ENCODE results near the gene IGFL3. TPM values are rescaled to one million over a fixed set of nuclear protein-coding genes. Genes with fewer than 3 reads are reported as not detected.
A peak's percentile ranks its signal among the peaks of the same experiment; 100 is the strongest.
"Not testable (repeated sequence)": the region's sequence is repeated elsewhere in the genome, so short reads cannot be mapped to it uniquely, and the experiment has no call there.

Gene IGFL3
- not detected in 2 replicates for total RNA-seq (ENCODE audit: low replicate concordance)
- long read RNA-seq: 0 reads

DNA sequence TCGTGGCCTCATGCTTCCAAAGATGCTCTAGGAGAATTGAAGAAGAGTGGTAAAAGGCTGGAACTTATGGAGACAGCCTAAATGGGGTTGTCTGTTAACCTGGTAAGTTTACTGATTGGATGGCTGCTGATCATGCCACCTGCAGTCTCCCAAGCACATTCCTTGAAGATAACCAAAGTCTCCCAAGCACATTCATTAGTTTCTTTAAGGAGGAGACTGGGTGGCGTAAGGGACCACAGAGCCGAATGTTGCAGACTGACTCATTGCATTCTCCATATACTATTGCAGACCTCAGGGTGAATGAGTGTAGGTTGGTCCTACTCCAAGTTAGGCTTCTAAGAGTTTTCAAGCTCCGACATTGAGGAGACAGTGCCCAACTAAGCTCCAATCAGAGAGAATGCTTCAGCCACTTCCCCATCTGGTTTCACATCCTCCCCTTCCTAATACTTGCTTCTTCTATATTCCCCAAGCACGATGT is at the start of gene IGFL3:
IGFL3 (minus strand) TSS at position 51 of the 478 bp plus-strand sequence; CDS start at position 12, 39 bp downstream.
- H3K9me3 Mint-ChIP-seq: no peaks in the 10 kb centered on the region
- no peaks in the 10 kb centered on the region for H3K27me3 Mint-ChIP-seq

DNA sequence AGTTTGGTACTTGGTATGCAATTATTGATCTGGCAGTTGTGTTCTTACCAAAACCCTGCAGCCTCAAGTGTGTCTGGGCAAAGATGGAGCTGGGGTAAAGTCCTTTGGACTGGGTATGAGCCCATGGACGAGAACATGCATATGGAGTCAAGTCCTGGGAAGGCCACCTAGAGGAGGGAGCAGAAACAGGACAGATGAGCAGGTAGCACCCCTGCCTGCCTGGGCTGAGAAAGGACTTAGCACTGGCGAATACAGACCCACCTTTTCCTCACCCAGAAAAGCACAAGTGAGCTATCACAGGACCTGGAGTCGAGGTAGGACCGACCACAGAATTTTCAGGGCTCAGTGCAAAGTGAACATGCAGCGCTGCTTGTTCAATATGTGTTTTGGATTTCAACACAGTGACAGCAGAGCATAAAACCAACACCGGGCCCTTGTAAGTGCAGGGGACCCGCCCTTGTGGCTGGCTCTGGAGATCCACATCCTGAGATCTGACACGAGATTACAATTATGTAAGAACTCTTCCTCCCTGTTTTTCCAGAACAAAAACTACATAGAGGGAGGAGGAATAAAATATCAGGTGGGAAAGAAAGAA is 49.5 kb upstream of the IGFL3 start:
- Mint-ChIP-seq H3K4me1 (ENCODE audit: unreplicated experiment) (peaks cover 6% of the 10 kb centered on the region), H3K4me3 (no peak overlapping the region), H3K27me3 (no peaks in the 10 kb centered on the region), H3K27ac (no peak overlapping the region), H3K9me3 (peaks cover 4% of the 10 kb centered on the region), H3K36me3 (no peaks in the 10 kb centered on the region)
- TF ChIP-seq, protein P1, sequence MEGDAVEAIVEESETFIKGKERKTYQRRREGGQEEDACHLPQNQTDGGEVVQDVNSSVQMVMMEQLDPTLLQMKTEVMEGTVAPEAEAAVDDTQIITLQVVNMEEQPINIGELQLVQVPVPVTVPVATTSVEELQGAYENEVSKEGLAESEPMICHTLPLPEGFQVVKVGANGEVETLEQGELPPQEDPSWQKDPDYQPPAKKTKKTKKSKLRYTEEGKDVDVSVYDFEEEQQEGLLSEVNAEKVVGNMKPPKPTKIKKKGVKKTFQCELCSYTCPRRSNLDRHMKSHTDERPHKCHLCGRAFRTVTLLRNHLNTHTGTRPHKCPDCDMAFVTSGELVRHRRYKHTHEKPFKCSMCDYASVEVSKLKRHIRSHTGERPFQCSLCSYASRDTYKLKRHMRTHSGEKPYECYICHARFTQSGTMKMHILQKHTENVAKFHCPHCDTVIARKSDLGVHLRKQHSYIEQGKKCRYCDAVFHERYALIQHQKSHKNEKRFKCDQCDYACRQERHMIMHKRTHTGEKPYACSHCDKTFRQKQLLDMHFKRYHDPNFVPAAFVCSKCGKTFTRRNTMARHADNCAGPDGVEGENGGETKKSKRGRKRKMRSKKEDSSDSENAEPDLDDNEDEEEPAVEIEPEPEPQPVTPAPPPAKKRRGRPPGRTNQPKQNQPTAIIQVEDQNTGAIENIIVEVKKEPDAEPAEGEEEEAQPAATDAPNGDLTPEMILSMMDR (conservative IDR thresholded peaks at IDR 0.05): no peak
- no peak for DNase-seq (ENCODE audit: extremely low spot score, unreplicated experiment)

More for the DNA sequence above, at the start of gene IGFL3:
- no peaks in the 10 kb centered on the region for H3K4me1 Mint-ChIP-seq (ENCODE audit: unreplicated experiment)
- no peak within 1 kb of the TSS for H3K27ac Mint-ChIP-seq
- DNase-seq (ENCODE audit: extremely low spot score, unreplicated experiment): no peak
- H3K36me3 Mint-ChIP-seq: no peaks in the 10 kb centered on the region
- no peak within 1 kb of the TSS for H3K4me3 Mint-ChIP-seq
- TF ChIP-seq, protein P1 (conservative IDR thresholded peaks at IDR 0.05): no peak

DNA sequence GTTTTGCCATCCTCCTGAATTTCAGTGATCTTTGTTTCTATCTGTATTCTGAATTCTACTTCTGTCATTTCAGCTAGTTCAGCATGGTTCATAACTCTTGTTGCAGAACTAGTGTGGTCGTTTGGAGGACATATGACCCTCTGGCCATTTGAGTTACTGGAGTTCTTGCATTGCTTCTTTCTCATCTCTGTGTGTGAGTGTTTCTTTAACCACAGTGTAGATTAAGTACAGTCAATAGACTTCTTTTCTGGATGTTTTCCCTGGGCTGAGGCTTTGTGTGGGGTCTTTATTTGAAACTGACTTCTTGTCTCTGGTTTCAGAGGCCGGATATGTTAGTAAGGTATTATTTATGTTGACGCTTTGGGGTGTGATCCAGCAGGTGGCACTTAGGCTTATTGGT is 38.2 kb upstream of the IGFL3 start:
- no peak overlapping the region for H3K4me3 Mint-ChIP-seq
- peaks cover 15% of the 10 kb centered on the region for H3K9me3 Mint-ChIP-seq
- peaks cover 25% of the 10 kb centered on the region for H3K36me3 Mint-ChIP-seq
- H3K27ac Mint-ChIP-seq: no peak overlapping the region
- peaks cover 9% of the 10 kb centered on the region for H3K4me1 Mint-ChIP-seq (ENCODE audit: unreplicated experiment)
- TF ChIP-seq, protein P1 (conservative IDR thresholded peaks at IDR 0.05): no peak
- H3K27me3 Mint-ChIP-seq: peaks cover 6% of the 10 kb centered on the region
- DNase-seq (ENCODE audit: extremely low spot score, unreplicated experiment): no peak

DNA sequence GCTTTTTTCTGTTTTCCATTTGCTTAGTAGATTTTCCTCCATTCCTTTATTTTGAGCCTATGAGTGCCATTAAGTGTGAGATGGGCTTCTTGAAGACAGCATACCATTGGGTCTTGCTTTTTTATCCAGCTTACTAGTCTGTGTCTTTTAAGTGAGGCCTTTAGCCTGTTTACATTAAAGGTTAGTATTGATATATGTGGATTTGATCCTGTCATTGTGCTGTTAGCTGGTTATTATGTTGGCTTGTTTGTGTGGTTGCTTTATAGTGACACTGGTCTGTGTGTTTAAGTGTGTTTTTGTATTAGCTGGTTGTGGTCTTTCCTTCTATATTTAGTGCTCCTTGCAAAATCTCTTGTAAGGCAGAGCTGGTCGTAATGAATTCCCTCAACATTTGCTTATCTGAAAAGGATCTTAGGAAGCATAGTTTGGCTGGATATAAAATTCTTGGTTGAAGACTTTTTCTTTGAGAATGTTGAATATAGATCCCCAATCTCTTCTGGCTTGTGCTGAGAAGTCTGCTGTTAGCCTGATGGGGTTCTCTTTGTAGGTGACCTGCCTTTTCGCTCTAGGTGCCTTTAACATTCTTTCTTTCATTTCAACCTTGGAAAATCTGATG is 37.3 kb upstream of the IGFL3 start:
- H3K4me3 Mint-ChIP-seq: peak overlapping the region; percentile 33
- not testable (repeated sequence) for H3K27me3 Mint-ChIP-seq; DNase-seq (ENCODE audit: extremely low spot score, unreplicated experiment); H3K4me1 Mint-ChIP-seq (ENCODE audit: unreplicated experiment)
- peaks cover 15% of the 10 kb centered on the region for H3K9me3 Mint-ChIP-seq
- H3K36me3 Mint-ChIP-seq: peaks cover 25% of the 10 kb centered on the region
- H3K27ac Mint-ChIP-seq: peak overlapping the region; percentile 61

DNA sequence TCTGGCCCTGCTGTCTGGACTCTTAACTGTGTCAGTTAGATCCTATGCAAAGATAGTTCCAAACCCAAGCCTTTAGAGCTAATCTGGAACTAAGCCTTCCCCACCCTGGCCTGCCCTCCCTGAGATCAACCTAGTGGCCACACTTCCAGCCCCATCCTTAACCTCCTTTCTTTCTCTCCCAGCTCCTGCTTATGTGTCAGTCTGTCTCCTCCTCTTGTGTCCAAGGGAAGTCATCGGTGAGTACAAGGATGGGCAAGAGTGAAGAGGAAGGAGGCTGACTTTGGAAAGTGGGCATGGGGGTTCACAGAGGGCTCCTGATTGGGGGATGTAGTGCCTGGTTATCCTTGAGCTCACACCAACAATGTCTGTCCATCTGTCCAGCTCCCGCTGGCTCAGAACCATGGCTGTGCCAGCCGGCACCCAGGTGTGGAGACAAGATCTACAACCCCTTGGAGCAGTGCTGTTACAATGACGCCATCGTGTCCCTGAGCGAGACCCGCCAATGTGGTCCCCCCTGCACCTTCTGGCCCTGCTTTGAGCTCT is 35.8 kb upstream of the IGFL3 start:
- Mint-ChIP-seq H3K4me1 (ENCODE audit: unreplicated experiment) (peaks cover 9% of the 10 kb centered on the region), H3K27me3 (peaks cover 6% of the 10 kb centered on the region), H3K36me3 (peaks cover 25% of the 10 kb centered on the region), H3K9me3 (peaks cover 15% of the 10 kb centered on the region), H3K27ac (peak overlapping the region; percentile 37), H3K4me3 (no peak overlapping the region)
- TF ChIP-seq, protein P1 (conservative IDR thresholded peaks at IDR 0.05): no peak
- no peak for DNase-seq (ENCODE audit: extremely low spot score, unreplicated experiment)
